SK-N-SH (cell line): Measurements from ENCODE around the gene HMOX2. TPM values are rescaled to one million over a fixed set of nuclear protein-coding genes. Genes with fewer than 3 reads are reported as not detected.

Experiments
- CTCF ChIA-PET: fragments of 300-600, 350-600 bp; formaldehyde crosslinking; extraction: SDS; loops from one replicate; lab custom pipeline; 2021; lab: Yijun Ruan, JAX
- POLR2A ChIA-PET: fragments of 350-600 bp; sonication (Branson Sonifier 250); formaldehyde crosslinking; extraction: SDS; loops from one replicate; lab custom pipeline; 2020; ENCODE audit warnings: antibody characterized with exemption, inconsistent platforms; lab: Yijun Ruan, JAX
- DNase-seq: peaks from one replicate; pipeline ENCODE4 v3.0.0; 2012
- H2AFZ ChIP-seq: fragments of 200-600 bp; sonication (generic); 2 replicates; pipeline ENCODE4 v1.8.1; 2016; ENCODE audit warnings: antibody characterized with exemption, mild to moderate bottlenecking, low read depth
- H3F3A ChIP-seq: fragments of 200-600 bp; sonication (generic); replicated peaks from 2 replicates; pipeline ENCODE3; 2016; ENCODE audit warnings: antibody characterized with exemption, mild to moderate bottlenecking; ENCODE audit not compliant: insufficient read depth
- H3K27ac ChIP-seq, 2 experiments: fragments of 200-500 bp in 1 of 2; fragments of 200-600 bp in 1 of 2; sonication (Bioruptor generic) in 1 of 2; sonication (generic), shearing (Covaris generic) in 1 of 2; 2 replicates each; pipeline versions ENCODE4 v1.5.1 to v1.6.1; 2014 to 2016; ENCODE audit warnings: low read depth in 2 of 2, inconsistent platforms in 1 of 2, low read length in 1 of 2, mild to moderate bottlenecking in 1 of 2, mixed read lengths in 1 of 2
- H3K27me3 ChIP-seq: fragments of 200-600 bp; sonication (generic), shearing (Covaris generic); 2 replicates; pipeline ENCODE4 v1.6.1; 2016; ENCODE audit warnings: mixed run types; ENCODE audit not compliant: insufficient read depth
- H3K36me3 ChIP-seq, 2 experiments: fragments of 200-500 bp in 1 of 2; fragments of 200-600 bp in 1 of 2; sonication (Bioruptor generic) in 1 of 2; sonication (generic) in 1 of 2; replicated peaks in 1 of 2; 2 replicates each; pipeline versions ENCODE3 to v1.5.1; 2014 to 2016; ENCODE audit warnings: low read length in 1 of 2, mild to moderate bottlenecking in 1 of 2; ENCODE audit not compliant: insufficient read depth in 2 of 2, control insufficient read depth in 1 of 2
- H3K4me1 ChIP-seq, 2 experiments: fragments of 200-500 bp in 1 of 2; fragments of 200-600 bp in 1 of 2; sonication (Bioruptor generic) in 1 of 2; sonication (generic), shearing (Covaris generic) in 1 of 2; 2 replicates each; pipeline versions ENCODE4 v1.5.1 to v1.6.1; 2014 to 2016; ENCODE audit warnings: low read depth in 1 of 2, low read length in 1 of 2, mixed run types in 1 of 2; ENCODE audit not compliant: insufficient read depth in 2 of 2, control insufficient read depth in 1 of 2
- H3K4me2 ChIP-seq: fragments of 200-600 bp; sonication (generic), shearing (Covaris generic); 2 replicates; pipeline ENCODE4 v1.6.1; 2017; ENCODE audit warnings: mixed run types
- H3K4me3 ChIP-seq, 2 experiments: fragments of 200-500 bp in 1 of 2; fragments of 200-600 bp in 1 of 2; sonication (Bioruptor generic) in 1 of 2; sonication (generic), shearing (Covaris generic) in 1 of 2; 2 replicates each; pipeline versions ENCODE4 v1.5.1 to v1.8.1; 2014 to 2016; ENCODE audit warnings: low read depth in 2 of 2, inconsistent platforms in 1 of 2, low read length in 1 of 2, mild to moderate bottlenecking in 1 of 2, mixed read lengths in 1 of 2, moderate library complexity in 1 of 2
- H3K79me2 ChIP-seq: fragments of 200-600 bp; sonication (generic); 2 replicates; pipeline ENCODE4 v1.8.1; 2017; ENCODE audit warnings: mild to moderate bottlenecking; ENCODE audit not compliant: insufficient read depth
- H3K9ac ChIP-seq: fragments of 200-600 bp; sonication (generic); 2 replicates; pipeline ENCODE4 v1.6.1; 2017; ENCODE audit warnings: mixed run types
- H3K9me2 ChIP-seq: fragments of 200-600 bp; sonication (generic); 2 replicates; pipeline ENCODE4 v1.6.1; 2017; ENCODE audit warnings: mixed run types
- H3K9me3 ChIP-seq: fragments of 200-600 bp; sonication (generic); 2 replicates; pipeline ENCODE4 v1.6.1; 2017; ENCODE audit warnings: mixed run types, mild to moderate bottlenecking, moderate library complexity
- H4K20me1 ChIP-seq: fragments of 200-600 bp; sonication (generic); 2 replicates; pipeline ENCODE4 v1.6.1; 2017; ENCODE audit warnings: mild to moderate bottlenecking, mixed run types; ENCODE audit not compliant: insufficient read depth
- EP300 ChIP-seq, 2 experiments: IDR thresholded peaks; 2 replicates each; pipeline versions ENCODE4 v1.4.0 to v1.6.1; 2012; ENCODE audit warnings: borderline replicate concordance in 1 of 2, low read depth in 1 of 2, low read length in 1 of 2
- EZH2phosphoT487 ChIP-seq: fragments of 200-600 bp; sonication (generic); IDR thresholded peaks from 2 replicates; pipeline ENCODE4 v1.6.1; 2017; ENCODE audit warnings: low read depth, mixed run types, mild to moderate bottlenecking, antibody characterized with exemption, moderate library complexity, borderline replicate concordance
- FOSL2 ChIP-seq: IDR thresholded peaks from 2 replicates; pipeline ENCODE4 v1.4.0; 2012; ENCODE audit warnings: low read depth, mild to moderate bottlenecking, moderate library complexity, borderline replicate concordance
- GABPA ChIP-seq: IDR thresholded peaks from 2 replicates; pipeline ENCODE4 v1.4.0; 2012; ENCODE audit warnings: low read depth, mild to moderate bottlenecking
- GATA2 ChIP-seq: sonication (generic); formaldehyde crosslinking; IDR thresholded peaks from 2 replicates; pipeline ENCODE4 v1.5.0; 2020; ENCODE audit warnings: mild to moderate bottlenecking, missing genetic modification reagents
- JUND ChIP-seq: IDR thresholded peaks from 2 replicates; pipeline ENCODE4 v1.4.0; 2012
- MAX ChIP-seq: IDR thresholded peaks from 2 replicates; pipeline ENCODE4 v1.4.0; 2012; ENCODE audit warnings: low read depth
- MEF2A ChIP-seq: IDR thresholded peaks from 2 replicates; pipeline ENCODE4 v1.4.0; 2012; ENCODE audit warnings: low read depth, borderline replicate concordance
- RCOR1 ChIP-seq: fragments of 150-350 bp; IDR thresholded peaks from 2 replicates; pipeline ENCODE4 v1.6.1; 2017; ENCODE audit warnings: antibody characterized with exemption, low read length
- SIN3A ChIP-seq: IDR thresholded peaks from 2 replicates; pipeline ENCODE4 v1.6.1; 2012; ENCODE audit warnings: low read depth, mild to moderate bottlenecking, low read length, moderate library complexity, borderline replicate concordance
- TCF12 ChIP-seq: IDR thresholded peaks from 2 replicates; pipeline ENCODE4 v1.4.0; 2012
- TEAD4 ChIP-seq: IDR thresholded peaks from 2 replicates; pipeline ENCODE4 v1.4.0; 2012; ENCODE audit warnings: mild to moderate bottlenecking, borderline replicate concordance; ENCODE audit not compliant: insufficient read depth
- WGBS: methylation state at CpG from one replicate; pipeline ENCODE4 v1.1.6; 2017; ENCODE audit warnings: low lambda C conversion rate; 5-methylcytosine and 5-hydroxymethylcytosine counted together
- polyA plus RNA-seq, 3 experiments: library from polyadenylated mRNA; depleted of rRNA; stranded (reverse); fragments of >200 nt; gene quantifications; 2 replicates each; pipeline ENCODE4 v1.2.3, GENCODE V29; 2012
- TF ChIP-seq, protein P1 (sequence below): IDR thresholded peaks from 2 replicates; pipeline ENCODE4 v1.6.1; 2012; ENCODE audit warnings: mild to moderate bottlenecking, low read depth, low read length, moderate library complexity
- TF ChIP-seq, protein P2 (sequence below): IDR thresholded peaks from 2 replicates; pipeline ENCODE4 v1.4.0; 2012; ENCODE audit warnings: low read depth, borderline replicate concordance

Gene HMOX2
- polyA plus RNA-seq, 1 of the 3 experiments (the other 2 are of a cell fraction), result 65.1 TPM

- Histone ChIP-seq H2AFZ (no peak overlapping the region), H3K4me3 (no peak overlapping the region), H3K4me2 (no peak overlapping the region), H3K79me2 (peaks cover 9% of the 10 kb centered on the region; the same call in 1 of the 2 replicates), H3K9me2 (no peaks in the 10 kb centered on the region), H4K20me1 (peaks cover 10% of the 10 kb centered on the region; the same call in 1 of the 2 replicates), H3K9ac (no peak overlapping the region), H3F3A (peaks cover 4% of the 10 kb centered on the region), H3K27ac (no peak overlapping the region), H3K9me3 (no peaks in the 10 kb centered on the region), H3K36me3 (peaks cover 8 to 43% of the 10 kb centered on the region in 2 experiments), H3K4me1 (no peaks in the 10 kb centered on the region; a peak in 1 of 4 replicates), H3K27me3 (no peaks in the 10 kb centered on the region)
- no peak for DNase-seq
- TF ChIP-seq SIN3A (no peak), EZH2phosphoT487 (no peak), GABPA (no peak), GATA2 (CRISPR knock-in tag) (no peak), FOSL2 (no peak), EP300 (IDR thresholded peaks at IDR 0.05; ENCODE audit: borderline replicate concordance in 1 of 2, low read depth in 1 of 2, low read length in 1 of 2) (no peak), RCOR1 (no peak), TEAD4 (no peak), TCF12 (no peak), MAX (no peak), MEF2A (no peak), JUND (no peak)
- TF ChIP-seq, protein P1, sequence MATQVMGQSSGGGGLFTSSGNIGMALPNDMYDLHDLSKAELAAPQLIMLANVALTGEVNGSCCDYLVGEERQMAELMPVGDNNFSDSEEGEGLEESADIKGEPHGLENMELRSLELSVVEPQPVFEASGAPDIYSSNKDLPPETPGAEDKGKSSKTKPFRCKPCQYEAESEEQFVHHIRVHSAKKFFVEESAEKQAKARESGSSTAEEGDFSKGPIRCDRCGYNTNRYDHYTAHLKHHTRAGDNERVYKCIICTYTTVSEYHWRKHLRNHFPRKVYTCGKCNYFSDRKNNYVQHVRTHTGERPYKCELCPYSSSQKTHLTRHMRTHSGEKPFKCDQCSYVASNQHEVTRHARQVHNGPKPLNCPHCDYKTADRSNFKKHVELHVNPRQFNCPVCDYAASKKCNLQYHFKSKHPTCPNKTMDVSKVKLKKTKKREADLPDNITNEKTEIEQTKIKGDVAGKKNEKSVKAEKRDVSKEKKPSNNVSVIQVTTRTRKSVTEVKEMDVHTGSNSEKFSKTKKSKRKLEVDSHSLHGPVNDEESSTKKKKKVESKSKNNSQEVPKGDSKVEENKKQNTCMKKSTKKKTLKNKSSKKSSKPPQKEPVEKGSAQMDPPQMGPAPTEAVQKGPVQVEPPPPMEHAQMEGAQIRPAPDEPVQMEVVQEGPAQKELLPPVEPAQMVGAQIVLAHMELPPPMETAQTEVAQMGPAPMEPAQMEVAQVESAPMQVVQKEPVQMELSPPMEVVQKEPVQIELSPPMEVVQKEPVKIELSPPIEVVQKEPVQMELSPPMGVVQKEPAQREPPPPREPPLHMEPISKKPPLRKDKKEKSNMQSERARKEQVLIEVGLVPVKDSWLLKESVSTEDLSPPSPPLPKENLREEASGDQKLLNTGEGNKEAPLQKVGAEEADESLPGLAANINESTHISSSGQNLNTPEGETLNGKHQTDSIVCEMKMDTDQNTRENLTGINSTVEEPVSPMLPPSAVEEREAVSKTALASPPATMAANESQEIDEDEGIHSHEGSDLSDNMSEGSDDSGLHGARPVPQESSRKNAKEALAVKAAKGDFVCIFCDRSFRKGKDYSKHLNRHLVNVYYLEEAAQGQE, result no peak
- TF ChIP-seq, protein P2, sequence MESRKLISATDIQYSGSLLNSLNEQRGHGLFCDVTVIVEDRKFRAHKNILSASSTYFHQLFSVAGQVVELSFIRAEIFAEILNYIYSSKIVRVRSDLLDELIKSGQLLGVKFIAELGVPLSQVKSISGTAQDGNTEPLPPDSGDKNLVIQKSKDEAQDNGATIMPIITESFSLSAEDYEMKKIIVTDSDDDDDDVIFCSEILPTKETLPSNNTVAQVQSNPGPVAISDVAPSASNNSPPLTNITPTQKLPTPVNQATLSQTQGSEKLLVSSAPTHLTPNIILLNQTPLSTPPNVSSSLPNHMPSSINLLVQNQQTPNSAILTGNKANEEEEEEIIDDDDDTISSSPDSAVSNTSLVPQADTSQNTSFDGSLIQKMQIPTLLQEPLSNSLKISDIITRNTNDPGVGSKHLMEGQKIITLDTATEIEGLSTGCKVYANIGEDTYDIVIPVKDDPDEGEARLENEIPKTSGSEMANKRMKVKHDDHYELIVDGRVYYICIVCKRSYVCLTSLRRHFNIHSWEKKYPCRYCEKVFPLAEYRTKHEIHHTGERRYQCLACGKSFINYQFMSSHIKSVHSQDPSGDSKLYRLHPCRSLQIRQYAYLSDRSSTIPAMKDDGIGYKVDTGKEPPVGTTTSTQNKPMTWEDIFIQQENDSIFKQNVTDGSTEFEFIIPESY, result no peak
- WGBS, result 93% methylated on average over 5 of the region's 7 CpGs
- POLR2A ChIA-PET, result no interaction called here
- CTCF ChIA-PET, result interaction anchor here (11.4 kb wide), 1 partner anchor 34 kb away, joined by 182 read pairs; no protein-coding TSS in a partner anchor
These were observed 37.7 kb downstream of the HMOX2 start for GRCh38 chr16:4513881-4514280.
